Measurements from ENCODE around the gene SRSF11. TPM values are rescaled to one million over a fixed set of nuclear protein-coding genes. Genes with fewer than 3 reads are reported as not detected.
A peak's percentile ranks its signal among the peaks of the same experiment; 100 is the strongest.

SRSF11 gene
- polyA plus RNA-seq, 1 of the 3 experiments (the other 2 are of a cell fraction): 138 TPM

- no peaks in the 10 kb centered on the region for H3K27me3 ChIP-seq (ENCODE audit: insufficient read depth)
- H3K4me2 ChIP-seq: no peak overlapping the region
- H3K79me2 ChIP-seq (ENCODE audit: insufficient read depth): peaks cover 64% of the 10 kb centered on the region
- no peak overlapping the region for H3K4me3 ChIP-seq (ENCODE audit: low read depth in 2 of 2, low read length in 1 of 2)
- no peaks in the 10 kb centered on the region; a peak in 1 of 4 replicates for H3K4me1 ChIP-seq (ENCODE audit: control insufficient read depth in 1 of 2, insufficient read depth in 2 of 2, low read depth in 1 of 2, low read length in 1 of 2)
- H3K27ac ChIP-seq (ENCODE audit: low read depth in 2 of 2, low read length in 1 of 2): 0 out of 4 replicates have a peak overlapping the region, but pooled peaks of 1 of the 2 experiments have one; percentile 4
- ChIA-PET POLR2A (interaction anchor here (1.1 kb wide), 1 partner anchor 14 kb away, joined by 4 read pairs; the partner anchor contains the start of gene SRSF11), CTCF (interaction anchor here (1.2 to 2.2 kb wide), 2 partner anchors 12 to 14 kb away, joined by 3 to 9 read pairs; partner anchors contain the start of gene SRSF11)
- no peak overlapping the region for H3K9ac ChIP-seq
- no peak for TF ChIP-seq EP300 (IDR thresholded peaks at IDR 0.05; ENCODE audit: borderline replicate concordance in 1 of 2, low read depth in 1 of 2, low read length in 1 of 2)
- TF ChIP-seq YY1 (IDR thresholded peaks at IDR 0.05; ENCODE audit: low read depth): no peak
- TF ChIP-seq SMC3 (IDR thresholded peaks at IDR 0.05; ENCODE audit: low read depth, low read length): no peak
- no peak for TF ChIP-seq TAF1 (IDR thresholded peaks at IDR 0.05; ENCODE audit: borderline replicate concordance, low read depth, low read length)
- TF ChIP-seq USF1 (IDR thresholded peaks at IDR 0.05; ENCODE audit: borderline replicate concordance, low read depth): no peak
- TF ChIP-seq, protein P1, sequence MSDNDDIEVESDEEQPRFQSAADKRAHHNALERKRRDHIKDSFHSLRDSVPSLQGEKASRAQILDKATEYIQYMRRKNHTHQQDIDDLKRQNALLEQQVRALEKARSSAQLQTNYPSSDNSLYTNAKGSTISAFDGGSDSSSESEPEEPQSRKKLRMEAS (IDR thresholded peaks at IDR 0.05; ENCODE audit: low read depth): no peak
- no peak for TF ChIP-seq RFX5 (IDR thresholded peaks at IDR 0.05; ENCODE audit: low read length)
- no peak for TF ChIP-seq FOSL2 (IDR thresholded peaks at IDR 0.05; ENCODE audit: borderline replicate concordance, low read depth)
- no peak for TF ChIP-seq ELF1 (IDR thresholded peaks at IDR 0.05)
- TF ChIP-seq RCOR1 (IDR thresholded peaks at IDR 0.05; ENCODE audit: low read length): no peak
- TF ChIP-seq, protein P2, sequence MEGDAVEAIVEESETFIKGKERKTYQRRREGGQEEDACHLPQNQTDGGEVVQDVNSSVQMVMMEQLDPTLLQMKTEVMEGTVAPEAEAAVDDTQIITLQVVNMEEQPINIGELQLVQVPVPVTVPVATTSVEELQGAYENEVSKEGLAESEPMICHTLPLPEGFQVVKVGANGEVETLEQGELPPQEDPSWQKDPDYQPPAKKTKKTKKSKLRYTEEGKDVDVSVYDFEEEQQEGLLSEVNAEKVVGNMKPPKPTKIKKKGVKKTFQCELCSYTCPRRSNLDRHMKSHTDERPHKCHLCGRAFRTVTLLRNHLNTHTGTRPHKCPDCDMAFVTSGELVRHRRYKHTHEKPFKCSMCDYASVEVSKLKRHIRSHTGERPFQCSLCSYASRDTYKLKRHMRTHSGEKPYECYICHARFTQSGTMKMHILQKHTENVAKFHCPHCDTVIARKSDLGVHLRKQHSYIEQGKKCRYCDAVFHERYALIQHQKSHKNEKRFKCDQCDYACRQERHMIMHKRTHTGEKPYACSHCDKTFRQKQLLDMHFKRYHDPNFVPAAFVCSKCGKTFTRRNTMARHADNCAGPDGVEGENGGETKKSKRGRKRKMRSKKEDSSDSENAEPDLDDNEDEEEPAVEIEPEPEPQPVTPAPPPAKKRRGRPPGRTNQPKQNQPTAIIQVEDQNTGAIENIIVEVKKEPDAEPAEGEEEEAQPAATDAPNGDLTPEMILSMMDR (IDR thresholded peaks at IDR 0.05): no peak
- TF ChIP-seq FOXM1 (IDR thresholded peaks at IDR 0.05; ENCODE audit: low read depth): no peak
- no peak for TF ChIP-seq MXI1 (IDR thresholded peaks at IDR 0.05; ENCODE audit: low read depth, low read length)
- TF ChIP-seq, protein P3, sequence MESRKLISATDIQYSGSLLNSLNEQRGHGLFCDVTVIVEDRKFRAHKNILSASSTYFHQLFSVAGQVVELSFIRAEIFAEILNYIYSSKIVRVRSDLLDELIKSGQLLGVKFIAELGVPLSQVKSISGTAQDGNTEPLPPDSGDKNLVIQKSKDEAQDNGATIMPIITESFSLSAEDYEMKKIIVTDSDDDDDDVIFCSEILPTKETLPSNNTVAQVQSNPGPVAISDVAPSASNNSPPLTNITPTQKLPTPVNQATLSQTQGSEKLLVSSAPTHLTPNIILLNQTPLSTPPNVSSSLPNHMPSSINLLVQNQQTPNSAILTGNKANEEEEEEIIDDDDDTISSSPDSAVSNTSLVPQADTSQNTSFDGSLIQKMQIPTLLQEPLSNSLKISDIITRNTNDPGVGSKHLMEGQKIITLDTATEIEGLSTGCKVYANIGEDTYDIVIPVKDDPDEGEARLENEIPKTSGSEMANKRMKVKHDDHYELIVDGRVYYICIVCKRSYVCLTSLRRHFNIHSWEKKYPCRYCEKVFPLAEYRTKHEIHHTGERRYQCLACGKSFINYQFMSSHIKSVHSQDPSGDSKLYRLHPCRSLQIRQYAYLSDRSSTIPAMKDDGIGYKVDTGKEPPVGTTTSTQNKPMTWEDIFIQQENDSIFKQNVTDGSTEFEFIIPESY (IDR thresholded peaks at IDR 0.05; ENCODE audit: borderline replicate concordance, low read depth): no peak
- TF ChIP-seq NFIC (IDR thresholded peaks at IDR 0.05; ENCODE audit: borderline replicate concordance): no peak
- TF ChIP-seq TEAD4 (IDR thresholded peaks at IDR 0.05; ENCODE audit: borderline replicate concordance, insufficient read depth): no peak
- no peak for TF ChIP-seq JUND (IDR thresholded peaks at IDR 0.05)
- no peak for TF ChIP-seq MEF2A (IDR thresholded peaks at IDR 0.05; ENCODE audit: borderline replicate concordance, low read depth)
- TF ChIP-seq, protein P4, sequence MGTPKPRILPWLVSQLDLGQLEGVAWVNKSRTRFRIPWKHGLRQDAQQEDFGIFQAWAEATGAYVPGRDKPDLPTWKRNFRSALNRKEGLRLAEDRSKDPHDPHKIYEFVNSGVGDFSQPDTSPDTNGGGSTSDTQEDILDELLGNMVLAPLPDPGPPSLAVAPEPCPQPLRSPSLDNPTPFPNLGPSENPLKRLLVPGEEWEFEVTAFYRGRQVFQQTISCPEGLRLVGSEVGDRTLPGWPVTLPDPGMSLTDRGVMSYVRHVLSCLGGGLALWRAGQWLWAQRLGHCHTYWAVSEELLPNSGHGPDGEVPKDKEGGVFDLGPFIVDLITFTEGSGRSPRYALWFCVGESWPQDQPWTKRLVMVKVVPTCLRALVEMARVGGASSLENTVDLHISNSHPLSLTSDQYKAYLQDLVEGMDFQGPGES (IDR thresholded peaks at IDR 0.05; ENCODE audit: low read depth, low read length): no peak
- no peak for TF ChIP-seq RXRA (IDR thresholded peaks at IDR 0.05; ENCODE audit: borderline replicate concordance, low read depth)
- no peak overlapping the region for H2AFZ ChIP-seq (ENCODE audit: low read depth)
- no peak for DNase-seq
- H3F3A ChIP-seq (replicated peaks; ENCODE audit: insufficient read depth): peaks cover 20% of the 10 kb centered on the region
- no peaks in the 10 kb centered on the region for H3K9me2 ChIP-seq
- H3K9me3 ChIP-seq: no peaks in the 10 kb centered on the region
- peaks cover 90 to 100% of the 10 kb centered on the region in 2 experiments for H3K36me3 ChIP-seq (replicated peaks in 1 of 2; ENCODE audit: control insufficient read depth in 1 of 2, insufficient read depth in 2 of 2, low read length in 1 of 2)
- no peaks in the 10 kb centered on the region; the same call in 1 of the 2 replicates for H4K20me1 ChIP-seq (ENCODE audit: insufficient read depth)
Measured at GRCh38 chr1:70234733-70235132, 13.6 kb downstream of the SRSF11 start.
